ENCODE results near the gene FBXO7.
A peak's percentile ranks its signal among the peaks of the same experiment; 100 is the strongest.
"Not testable (repeated sequence)": the region's sequence is repeated elsewhere in the genome, so short reads cannot be mapped to it uniquely, and the experiment has no call there.

FBXO7 gene

GRCh38 chr22:32476281-32477195, 1.9 kb downstream of the FBXO7 start:
- H3K27ac Mint-ChIP-seq = peak overlapping the region; percentile 90
- peaks cover 49% of the 10 kb centered on the region for H3K4me1 Mint-ChIP-seq (ENCODE audit: low read depth)
- peaks cover 20% of the 10 kb centered on the region for H3K36me3 Mint-ChIP-seq (ENCODE audit: low read depth)
- H3K9me3 Mint-ChIP-seq = no peaks in the 10 kb centered on the region
- H3K27me3 Mint-ChIP-seq = no peaks in the 10 kb centered on the region
- H3K4me3 Mint-ChIP-seq = peak overlapping the region; percentile 87
- intact Hi-C loops (cut with micrococcal nuclease) = loop anchor here (10.0 kb wide), 1 partner anchor 502 kb away; no protein-coding TSS in a partner anchor

DNA sequence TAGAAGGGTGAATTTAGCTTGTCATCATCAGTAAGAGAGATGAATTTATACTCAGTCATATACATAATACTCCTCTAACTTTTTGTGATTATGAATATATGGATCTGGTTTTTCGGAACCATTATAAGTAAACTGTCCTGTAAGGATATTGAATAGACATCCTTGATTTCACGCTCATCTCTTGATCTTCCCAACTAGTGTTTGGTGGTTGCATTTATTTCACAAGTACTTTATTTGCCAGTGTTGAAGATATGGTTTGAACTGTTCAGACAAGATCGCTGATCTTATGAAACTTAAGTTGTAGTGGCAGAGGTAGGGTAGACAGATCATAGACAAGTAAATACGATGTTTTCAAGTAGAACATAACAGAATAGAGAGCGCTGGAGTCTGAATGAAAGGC, 3.0 kb downstream of the FBXO7 start:
- Mint-ChIP-seq H3K27ac (no peak overlapping the region), H3K4me3 (no peak overlapping the region), H3K9me3 (no peaks in the 10 kb centered on the region), H3K27me3 (no peaks in the 10 kb centered on the region), H3K36me3 (ENCODE audit: low read depth) (peaks cover 20% of the 10 kb centered on the region), H3K4me1 (ENCODE audit: low read depth) (peaks cover 41% of the 10 kb centered on the region)
- intact Hi-C loops (cut with micrococcal nuclease) = loop anchor here (10.0 kb wide), 1 partner anchor 503 kb away; no protein-coding TSS in a partner anchor

GRCh38 chr22:32478552-32478951, 3.9 kb downstream of the FBXO7 start:
- intact Hi-C loops (cut with micrococcal nuclease) = loop anchor here (10.0 kb wide), 1 partner anchor 504 kb away; no protein-coding TSS in a partner anchor
- H3K36me3 Mint-ChIP-seq (ENCODE audit: low read depth) = peaks cover 20% of the 10 kb centered on the region
- H3K4me1 Mint-ChIP-seq (ENCODE audit: low read depth) = peaks cover 35% of the 10 kb centered on the region
- H3K4me3 Mint-ChIP-seq, H3K9me3 Mint-ChIP-seq, H3K27me3 Mint-ChIP-seq, H3K27ac Mint-ChIP-seq: not testable (repeated sequence)

GRCh38 chr22:32478994-32479393, 4.4 kb downstream of the FBXO7 start:
- no peaks in the 10 kb centered on the region for H3K27me3 Mint-ChIP-seq
- H3K27ac Mint-ChIP-seq = no peak overlapping the region
- peaks cover 31% of the 10 kb centered on the region for H3K4me1 Mint-ChIP-seq (ENCODE audit: low read depth)
- H3K4me3 Mint-ChIP-seq = no peak overlapping the region
- intact Hi-C loops (cut with micrococcal nuclease) = loop anchor here (10.0 kb wide), 1 partner anchor 504 kb away; no protein-coding TSS in a partner anchor
- no peaks in the 10 kb centered on the region for H3K9me3 Mint-ChIP-seq
- peaks cover 20% of the 10 kb centered on the region for H3K36me3 Mint-ChIP-seq (ENCODE audit: low read depth)

- peaks cover 20% of the 10 kb centered on the region for H3K36me3 Mint-ChIP-seq (ENCODE audit: low read depth)
- H3K4me3 Mint-ChIP-seq = no peak overlapping the region
- no peaks in the 10 kb centered on the region for H3K9me3 Mint-ChIP-seq
- H3K4me1 Mint-ChIP-seq (ENCODE audit: low read depth) = peaks cover 30% of the 10 kb centered on the region
- no peak overlapping the region for H3K27ac Mint-ChIP-seq
- no peaks in the 10 kb centered on the region for H3K27me3 Mint-ChIP-seq
- intact Hi-C loops (cut with micrococcal nuclease) = no loop called here
Observed at GRCh38 chr22:32480238-32480637, 5.6 kb downstream of the FBXO7 start.

- intact Hi-C loops (cut with micrococcal nuclease) = no loop called here
Observed at GRCh38 chr22:32482708-32483107, 8.1 kb downstream of the FBXO7 start.

DNA sequence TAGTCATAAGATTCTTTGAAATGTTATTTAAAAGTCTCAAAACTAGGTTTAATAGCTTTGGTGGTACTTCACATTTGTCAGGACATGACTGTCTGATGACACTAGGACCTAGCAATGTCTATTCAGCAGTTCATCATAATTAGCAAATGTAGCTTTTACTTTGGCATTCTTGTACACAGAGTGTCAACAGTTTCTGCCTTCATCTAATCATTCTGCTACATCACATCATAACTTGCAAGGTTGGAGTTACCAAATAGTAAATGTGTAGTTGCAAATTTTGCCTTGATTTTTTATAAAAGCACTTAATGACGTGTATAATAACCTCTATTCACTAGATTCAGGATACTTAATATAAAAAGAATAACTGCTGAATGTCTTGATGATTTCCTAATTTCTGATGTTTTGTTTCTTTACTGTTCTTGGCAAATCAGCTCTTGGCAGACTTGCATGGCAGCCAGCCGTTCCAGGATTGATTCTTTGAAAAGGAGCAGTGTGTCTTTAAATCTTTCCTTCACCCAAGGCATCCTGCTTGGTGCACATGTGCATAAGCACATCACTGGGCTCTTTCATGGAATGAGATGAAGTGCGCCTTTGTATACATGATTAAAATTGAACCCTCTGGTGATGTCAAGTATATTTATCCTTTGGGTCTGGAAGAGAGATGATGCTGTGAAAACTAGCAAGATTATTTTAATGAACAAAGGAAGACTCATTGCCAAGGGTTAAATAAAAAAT, 12.2 kb downstream of the FBXO7 start:
- Mint-ChIP-seq H3K27me3 (no peaks in the 10 kb centered on the region), H3K27ac (no peak overlapping the region), H3K4me3 (no peak overlapping the region), H3K36me3 (ENCODE audit: low read depth) (no peaks in the 10 kb centered on the region), H3K9me3 (no peaks in the 10 kb centered on the region), H3K4me1 (ENCODE audit: low read depth) (no peaks in the 10 kb centered on the region)
- intact Hi-C loops (cut with micrococcal nuclease) = no loop called here

More at GRCh38 chr22:32482708-32483107, 8.1 kb downstream of the FBXO7 start:
- Mint-ChIP-seq H3K36me3 (ENCODE audit: low read depth) (peaks cover 20% of the 10 kb centered on the region), H3K9me3 (no peaks in the 10 kb centered on the region), H3K27me3 (no peaks in the 10 kb centered on the region), H3K4me1 (ENCODE audit: low read depth) (peaks cover 25% of the 10 kb centered on the region), H3K4me3 (no peak overlapping the region), H3K27ac (no peak overlapping the region)

- intact Hi-C loops (cut with micrococcal nuclease) = no loop called here
- H3K27me3 Mint-ChIP-seq = no peaks in the 10 kb centered on the region
- H3K4me3 Mint-ChIP-seq = no peak overlapping the region
- H3K9me3 Mint-ChIP-seq = no peaks in the 10 kb centered on the region
- H3K36me3 Mint-ChIP-seq (ENCODE audit: low read depth) = no peaks in the 10 kb centered on the region
- no peaks in the 10 kb centered on the region for H3K4me1 Mint-ChIP-seq (ENCODE audit: low read depth)
- no peak overlapping the region for H3K27ac Mint-ChIP-seq
Observed at GRCh38 chr22:32487461-32487860, 12.8 kb downstream of the FBXO7 start.

DNA sequence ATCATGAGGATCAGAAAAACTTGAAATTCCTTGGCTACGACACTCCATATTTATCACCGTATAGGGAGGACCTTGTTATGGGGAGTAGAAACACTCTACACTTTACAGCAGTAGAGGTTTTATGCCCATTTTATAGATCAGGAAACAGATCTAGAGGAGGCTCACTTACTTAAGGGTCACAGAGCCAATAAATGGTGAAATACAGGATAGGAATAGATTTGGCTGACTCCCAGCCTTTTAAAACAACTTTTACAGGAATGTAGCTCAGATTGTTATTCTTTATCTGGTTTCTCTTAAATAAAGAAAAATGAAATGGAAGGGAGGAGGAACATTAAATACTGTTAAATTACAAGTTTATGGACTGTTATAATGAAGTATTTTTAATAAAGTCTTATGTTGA, 14.8 kb downstream of the FBXO7 start:
- intact Hi-C loops (cut with micrococcal nuclease) = no loop called here
- Mint-ChIP-seq H3K27me3 (no peaks in the 10 kb centered on the region), H3K4me3 (no peak overlapping the region), H3K27ac (no peak overlapping the region), H3K9me3 (no peaks in the 10 kb centered on the region), H3K36me3 (ENCODE audit: low read depth) (no peaks in the 10 kb centered on the region), H3K4me1 (ENCODE audit: low read depth) (no peaks in the 10 kb centered on the region)

- Mint-ChIP-seq H3K27ac (no peak overlapping the region), H3K9me3 (no peaks in the 10 kb centered on the region), H3K4me1 (ENCODE audit: low read depth) (no peaks in the 10 kb centered on the region), H3K36me3 (ENCODE audit: low read depth) (no peaks in the 10 kb centered on the region), H3K27me3 (no peaks in the 10 kb centered on the region), H3K4me3 (no peak overlapping the region)
- intact Hi-C loops (cut with micrococcal nuclease) = no loop called here
Observed at GRCh38 chr22:32490279-32490678, 15.7 kb downstream of the FBXO7 start.

DNA sequence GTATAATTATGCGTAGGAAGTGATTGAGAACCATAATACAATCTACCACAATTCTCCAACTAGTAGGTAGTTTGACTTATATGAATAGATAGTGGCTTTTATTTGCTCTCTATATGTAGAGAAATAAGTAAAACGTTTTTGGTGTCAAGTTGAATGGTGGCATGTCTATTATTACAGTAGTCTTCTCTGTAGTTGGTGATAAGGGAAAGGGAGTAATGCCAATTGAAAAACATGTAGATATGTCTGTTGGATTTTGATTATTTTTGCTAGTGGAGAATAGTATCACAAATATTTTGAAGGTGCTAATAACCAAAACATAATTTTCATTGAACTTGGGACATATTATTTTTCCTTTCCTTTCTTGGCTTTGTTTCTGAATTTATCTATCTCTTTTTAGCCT, 17.5 kb downstream of the FBXO7 start:
- intact Hi-C loops (cut with micrococcal nuclease) = no loop called here
- no peak overlapping the region for H3K4me3 Mint-ChIP-seq
- H3K27me3 Mint-ChIP-seq = no peaks in the 10 kb centered on the region
- H3K4me1 Mint-ChIP-seq (ENCODE audit: low read depth) = no peaks in the 10 kb centered on the region
- peaks cover 15% of the 10 kb centered on the region for H3K36me3 Mint-ChIP-seq (ENCODE audit: low read depth)
- no peaks in the 10 kb centered on the region for H3K9me3 Mint-ChIP-seq
- H3K27ac Mint-ChIP-seq = no peak overlapping the region

- Mint-ChIP-seq H3K9me3 (no peaks in the 10 kb centered on the region), H3K27me3 (no peaks in the 10 kb centered on the region), H3K4me3 (no peak overlapping the region), H3K36me3 (ENCODE audit: low read depth) (peaks cover 29% of the 10 kb centered on the region), H3K27ac (no peak overlapping the region), H3K4me1 (ENCODE audit: low read depth) (no peaks in the 10 kb centered on the region)
- intact Hi-C loops (cut with micrococcal nuclease) = no loop called here
Observed at GRCh38 chr22:32493551-32493950, 18.9 kb downstream of the FBXO7 start.

DNA sequence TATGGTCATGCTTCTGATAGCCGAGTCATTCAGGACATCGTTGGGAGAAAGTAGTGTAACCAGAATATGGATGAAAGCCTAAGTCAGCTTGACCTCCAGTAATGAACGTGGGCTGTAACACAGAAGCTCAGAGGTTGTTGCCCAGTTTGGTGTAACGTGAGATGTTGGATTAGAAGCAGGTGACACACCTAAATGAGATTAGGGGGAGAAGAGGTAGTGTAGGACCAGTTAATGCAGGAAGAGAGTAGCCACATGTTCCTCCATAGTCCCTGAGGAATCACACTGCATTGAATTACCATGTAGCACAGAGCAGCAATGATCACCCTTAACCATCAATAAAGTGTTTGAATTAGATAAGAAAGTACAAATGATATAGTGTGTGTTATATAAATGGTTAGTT, 20.4 kb downstream of the FBXO7 start:
- Mint-ChIP-seq H3K27ac (no peak overlapping the region), H3K27me3 (no peaks in the 10 kb centered on the region), H3K9me3 (no peaks in the 10 kb centered on the region), H3K4me1 (ENCODE audit: low read depth) (no peaks in the 10 kb centered on the region), H3K36me3 (ENCODE audit: low read depth) (peaks cover 42% of the 10 kb centered on the region), H3K4me3 (no peak overlapping the region)
- intact Hi-C loops (cut with micrococcal nuclease) = no loop called here

GRCh38 chr22:32499666-32500065, 25.1 kb downstream of the FBXO7 start:
- Mint-ChIP-seq H3K36me3 (ENCODE audit: low read depth) (peaks cover 50% of the 10 kb centered on the region), H3K27ac (no peak overlapping the region), H3K4me3 (no peak overlapping the region), H3K9me3 (no peaks in the 10 kb centered on the region), H3K4me1 (ENCODE audit: low read depth) (no peaks in the 10 kb centered on the region), H3K27me3 (no peaks in the 10 kb centered on the region)
- intact Hi-C loops (cut with micrococcal nuclease) = no loop called here

Measured in dendritic cell treated with granulocyte-macrophage colony-stimulating factor and Interleukin-4, amounts not matched to agents 40 ng/mL and 50 ng/mL, for 4 days (primary cell).